DMS153 (cell line): ENCODE measurements around the gene KIAA0319L.
A peak's percentile ranks its signal among the peaks of the same experiment; 100 is the strongest.
"Not testable (repeated sequence)": the region's sequence is repeated elsewhere in the genome, so short reads cannot be mapped to it uniquely, and the experiment has no call there.

Source experiments
- DNase-seq: peaks from one replicate; lab custom pipeline; 2025; lab: John Stamatoyannopoulos, UW

Gene KIAA0319L

DNA sequence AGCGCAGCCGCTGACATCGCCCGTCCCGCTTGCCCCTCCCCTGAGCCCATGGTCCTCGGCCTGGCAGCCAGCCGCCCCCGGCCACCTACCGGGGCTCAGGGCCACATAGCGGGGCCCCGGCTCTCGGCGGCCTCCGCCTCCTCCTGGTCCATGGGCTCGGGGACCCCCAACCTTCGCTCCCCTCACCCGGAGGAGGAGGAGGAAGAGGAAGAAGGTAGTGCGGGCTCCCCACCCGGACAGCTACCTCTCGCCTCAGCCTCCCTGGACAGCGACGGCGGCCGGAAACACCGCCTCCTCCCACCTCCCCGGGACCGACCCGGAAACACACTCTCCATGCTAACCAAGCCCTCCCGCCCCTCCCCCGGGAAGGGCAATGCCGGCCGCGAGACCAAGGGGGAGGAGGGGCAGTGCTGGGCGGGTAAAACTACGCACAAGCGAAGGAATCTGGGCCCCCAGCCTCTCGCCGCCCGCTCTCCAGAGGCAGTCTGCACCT, at the start of gene KIAA0319L:
Gene KIAA0319L, minus strand, starts transcription at position 286 of the 493 bp plus-strand sequence. CDS start 2,912 bp downstream, outside the sequence.
- DNase-seq: peak; percentile 89

DNA sequence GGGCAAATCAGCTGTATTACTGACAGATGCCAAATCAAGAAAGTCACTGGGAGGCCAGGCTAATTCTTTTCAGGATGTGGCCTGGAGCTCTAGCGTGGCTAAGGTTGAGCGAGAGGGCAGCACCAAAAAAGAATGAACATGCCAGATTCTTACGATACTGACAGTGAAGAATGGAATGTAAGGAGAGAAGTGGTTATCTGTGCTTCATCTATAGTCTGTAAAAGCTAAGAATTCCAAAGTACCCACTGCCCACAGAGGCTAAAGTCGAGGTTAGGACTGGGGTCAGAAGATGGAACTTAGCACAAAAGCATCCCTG, 48.6 kb upstream of the KIAA0319L start:
- DNase-seq: no peak

DNA sequence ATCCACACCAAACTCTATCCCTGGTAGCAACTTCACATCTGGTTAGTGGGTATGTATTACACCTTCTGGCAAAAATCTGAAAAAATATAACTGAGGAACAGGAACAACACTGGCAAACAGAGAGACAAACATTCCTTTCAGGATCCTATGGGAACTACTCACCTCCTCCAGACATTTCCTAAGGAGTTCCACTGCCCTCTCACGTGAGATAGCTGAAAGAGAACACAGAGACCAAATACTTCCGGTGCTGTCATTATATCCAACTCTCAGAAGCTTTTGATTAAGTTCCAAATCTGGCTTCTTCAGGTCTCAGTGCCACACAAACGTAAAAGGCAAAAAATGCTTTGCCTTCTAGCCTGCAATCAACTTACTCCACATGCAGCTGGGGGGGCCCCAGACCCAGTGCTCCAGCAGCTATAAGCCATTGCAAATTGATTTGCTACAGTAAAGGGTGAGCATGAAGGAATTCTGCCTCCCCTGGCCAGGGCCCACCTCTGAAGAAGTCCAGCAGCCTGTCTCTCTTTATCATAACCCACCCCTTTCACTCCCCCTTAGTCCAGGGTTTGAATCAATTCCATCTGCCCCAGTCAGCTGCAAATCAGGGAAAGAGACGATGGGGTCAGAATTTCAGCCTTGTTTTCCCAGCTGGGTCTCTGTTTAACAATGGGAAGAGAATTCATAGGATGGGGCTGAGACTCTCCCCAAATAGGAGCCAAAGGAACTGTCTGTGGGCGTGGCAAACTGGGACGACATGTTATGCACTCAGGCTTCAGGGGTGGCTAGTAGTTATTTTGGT, 48.1 kb upstream of the KIAA0319L start:
- DNase-seq: no peak

DNA sequence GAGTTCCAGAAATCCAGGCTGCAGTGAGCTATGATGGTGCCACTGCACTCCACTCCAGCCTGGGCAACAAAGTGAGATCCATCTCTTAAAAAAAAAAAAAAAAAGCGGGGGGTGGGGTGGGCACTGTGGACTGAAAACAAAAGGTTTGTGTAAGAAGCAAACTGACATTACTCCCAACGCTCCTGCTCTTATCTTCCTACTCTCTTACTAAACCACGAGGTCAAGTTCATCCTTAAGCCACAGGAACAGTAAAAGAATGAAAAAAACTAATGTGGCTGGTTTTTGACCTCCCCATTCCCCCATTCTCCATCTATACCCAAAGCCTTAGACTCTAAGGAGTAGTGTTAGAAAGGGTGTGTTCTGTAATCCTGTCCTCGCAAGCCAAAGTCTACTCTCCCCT, 46.7 kb upstream of the KIAA0319L start:
- DNase-seq: no peak

DNA sequence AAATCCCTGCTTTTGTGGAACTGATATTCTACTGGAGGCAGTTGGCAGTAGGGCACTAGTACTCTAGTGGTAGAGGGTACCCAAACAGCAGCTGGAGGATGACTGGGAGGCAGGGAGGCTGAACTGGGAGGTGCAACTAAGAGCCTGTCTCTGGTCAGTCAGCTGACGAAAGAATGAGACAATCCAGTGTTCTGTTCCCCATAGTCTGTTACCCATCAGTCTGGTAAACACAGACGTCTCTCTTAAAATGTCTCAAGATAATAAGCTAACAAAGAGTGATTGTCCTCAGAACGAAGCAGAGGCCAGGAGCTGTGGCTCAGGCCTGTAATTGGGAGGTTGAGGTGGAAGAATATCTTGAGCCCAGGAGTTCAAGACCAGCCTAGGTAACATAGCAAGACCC, 46.3 kb upstream of the KIAA0319L start:
- DNase-seq: no peak

DNA sequence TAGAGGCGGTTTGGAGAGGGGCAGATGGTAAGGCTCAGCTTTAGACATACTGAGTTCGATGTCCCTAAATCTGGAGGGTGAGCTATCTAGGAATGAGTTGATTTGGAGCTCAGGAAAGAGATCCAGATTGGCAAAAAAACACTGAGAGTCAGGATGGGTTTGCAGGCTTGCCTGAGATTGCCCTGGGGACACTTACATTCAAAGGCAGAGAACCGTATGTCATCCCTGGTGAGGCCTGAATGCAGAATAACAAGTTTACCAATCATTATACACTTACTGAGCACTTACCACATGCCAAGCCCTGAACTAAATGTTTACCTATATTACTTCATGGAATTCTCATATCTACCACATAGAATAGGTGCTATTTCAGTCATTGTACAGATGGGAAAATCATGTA, 43.4 kb upstream of the KIAA0319L start:
- no peak for DNase-seq

GRCh38 chr1:35599411-35599810, 42.2 kb upstream of the KIAA0319L start:
- DNase-seq: no peak

GRCh38 chr1:35598895-35599294, 41.7 kb upstream of the KIAA0319L start:
- DNase-seq: no peak

DNA sequence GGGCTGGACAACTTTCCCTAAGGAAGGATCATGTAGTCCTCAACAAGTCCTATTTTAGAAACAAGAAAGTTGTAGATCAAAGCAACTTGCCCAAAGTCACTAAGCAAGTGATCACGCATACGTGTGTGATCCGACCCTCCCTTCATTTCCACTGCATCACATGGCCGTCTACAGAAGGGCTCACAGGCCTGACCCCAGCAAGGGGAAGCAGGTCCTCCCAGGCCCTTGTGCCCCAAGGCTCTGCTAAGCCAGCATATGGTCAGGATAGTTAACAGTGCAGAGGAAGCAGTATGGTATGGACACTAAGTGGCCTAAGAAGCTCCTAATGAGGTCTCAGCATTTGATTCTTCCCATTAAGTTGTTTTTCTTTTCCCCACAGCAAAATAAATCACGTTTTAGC, 40.7 kb upstream of the KIAA0319L start:
- DNase-seq: no peak

DNA sequence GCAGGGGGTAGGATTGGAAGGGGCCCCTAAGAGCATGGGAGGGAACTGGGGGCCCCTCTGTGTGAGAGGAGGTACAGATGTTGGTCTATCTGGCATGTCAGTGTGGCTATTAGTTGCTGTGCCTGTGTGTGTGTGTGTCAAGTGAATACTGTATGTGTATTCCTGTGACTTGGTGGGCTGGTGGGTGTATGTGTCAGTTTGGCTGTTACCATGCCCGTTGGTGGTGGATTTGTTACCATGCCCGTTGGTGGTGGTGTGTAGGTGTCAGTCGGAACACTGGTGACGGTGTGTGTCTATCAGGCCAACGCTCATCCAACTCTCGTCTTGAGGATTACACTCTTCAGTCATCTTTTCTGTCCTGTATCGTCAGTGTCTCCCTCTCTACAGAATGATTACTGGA, 38.5 kb upstream of the KIAA0319L start:
- DNase-seq: no peak

DNA sequence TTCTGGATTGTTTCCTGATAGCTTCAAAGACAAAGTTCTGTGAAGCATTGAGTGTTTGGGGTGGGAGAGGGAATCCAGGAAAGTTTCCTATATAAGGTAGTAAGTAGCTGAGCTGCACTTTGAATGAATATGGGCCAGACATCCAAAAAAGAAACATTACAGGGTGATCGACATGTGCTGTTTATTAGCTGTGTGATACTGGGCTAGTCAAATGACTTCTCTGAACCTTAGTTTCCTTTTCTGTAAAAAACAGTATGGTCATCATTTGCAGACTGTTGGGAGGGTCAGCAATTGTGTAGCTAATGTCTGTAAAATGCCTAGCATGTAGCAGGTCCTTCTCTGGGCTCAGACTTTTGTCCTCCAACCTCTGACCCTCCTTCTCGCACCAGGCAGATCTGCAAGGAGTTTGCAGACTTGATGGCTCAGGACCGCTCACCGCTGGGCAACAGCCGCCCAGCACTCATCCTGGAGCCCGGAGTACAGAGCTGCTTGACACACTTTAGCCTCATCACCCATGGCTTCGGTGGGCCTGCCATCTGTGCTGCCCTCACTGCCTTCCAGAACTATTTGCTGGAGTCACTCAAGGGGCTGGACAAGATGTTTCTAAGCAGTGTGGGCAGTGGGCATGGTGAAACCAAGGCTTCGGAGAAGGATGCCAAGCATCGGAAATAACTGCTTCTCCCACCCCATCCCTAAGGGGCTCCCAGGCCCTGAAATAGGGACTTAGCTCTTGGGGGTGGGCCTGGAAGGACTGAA, 37.0 kb upstream of the KIAA0319L start:
- no peak for DNase-seq

- DNase-seq: no peak
These were observed 36.0 kb upstream of the KIAA0319L start for GRCh38 chr1:35592991-35593769.

DNA sequence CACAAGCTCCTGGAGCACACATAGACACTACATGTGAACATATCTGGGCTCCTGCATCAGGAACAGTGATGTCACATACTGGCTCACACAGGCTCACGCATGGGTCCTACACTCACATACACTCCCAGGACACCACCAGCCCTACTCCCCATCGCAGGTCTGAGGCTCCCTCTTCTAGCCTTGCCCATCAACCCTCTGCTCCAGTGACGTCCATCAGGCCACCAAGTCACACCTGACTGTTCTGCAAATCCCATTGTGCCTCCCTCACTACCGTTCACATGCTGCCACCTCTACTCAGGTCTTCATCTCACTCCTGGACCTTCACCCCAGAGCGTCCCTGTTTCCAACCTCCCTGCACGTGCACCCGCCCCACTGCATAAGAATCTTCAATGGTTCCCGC, 34.0 kb upstream of the KIAA0319L start:
- no peak for DNase-seq

GRCh38 chr1:35590476-35591040, 33.4 kb upstream of the KIAA0319L start:
- DNase-seq: no peak

GRCh38 chr1:35589516-35590427, 32.6 kb upstream of the KIAA0319L start:
- no peak for DNase-seq

- no peak for DNase-seq
These were observed 31.2 kb upstream of the KIAA0319L start for GRCh38 chr1:35588197-35588910.

DNA sequence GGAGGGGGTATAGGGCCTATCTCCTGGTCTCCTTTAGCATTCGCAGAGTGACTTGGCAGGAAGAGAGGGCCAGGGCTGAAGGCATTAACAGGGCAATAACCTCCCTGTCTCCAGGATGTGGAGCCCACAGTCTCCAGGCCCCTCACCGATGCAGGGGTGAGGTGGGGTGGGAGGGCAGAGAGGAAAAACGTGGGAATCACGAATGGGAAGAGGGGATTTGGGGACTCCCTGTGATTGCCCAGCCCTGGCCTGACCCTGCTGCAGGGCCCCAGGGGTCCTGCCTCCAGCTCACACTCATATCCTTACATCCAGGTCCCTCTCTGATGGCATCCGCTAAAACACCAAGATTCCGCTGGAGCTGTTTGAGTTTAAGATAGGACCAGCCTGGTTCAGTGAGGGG, 30.5 kb upstream of the KIAA0319L start:
- no peak for DNase-seq

DNA sequence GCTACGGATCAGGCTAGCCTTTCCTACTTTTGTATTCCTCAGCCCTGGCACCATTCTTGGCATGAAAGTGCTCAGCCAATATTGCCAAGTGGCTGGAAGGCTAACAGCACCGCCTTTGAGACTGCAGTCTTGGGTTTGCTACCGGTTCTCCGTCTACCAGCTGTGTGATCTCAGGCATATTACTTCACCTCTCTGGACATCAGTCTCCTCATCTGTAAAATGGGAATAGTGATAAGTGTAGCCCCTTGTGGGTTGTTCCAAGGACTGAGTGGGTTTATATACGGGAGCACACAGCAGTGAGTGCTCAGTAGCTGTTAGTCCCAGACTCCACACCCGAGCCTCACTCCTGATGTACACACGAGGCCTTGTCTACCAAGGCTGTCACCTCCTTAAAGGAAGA, 29.6 kb upstream of the KIAA0319L start:
- no peak for DNase-seq

DNA sequence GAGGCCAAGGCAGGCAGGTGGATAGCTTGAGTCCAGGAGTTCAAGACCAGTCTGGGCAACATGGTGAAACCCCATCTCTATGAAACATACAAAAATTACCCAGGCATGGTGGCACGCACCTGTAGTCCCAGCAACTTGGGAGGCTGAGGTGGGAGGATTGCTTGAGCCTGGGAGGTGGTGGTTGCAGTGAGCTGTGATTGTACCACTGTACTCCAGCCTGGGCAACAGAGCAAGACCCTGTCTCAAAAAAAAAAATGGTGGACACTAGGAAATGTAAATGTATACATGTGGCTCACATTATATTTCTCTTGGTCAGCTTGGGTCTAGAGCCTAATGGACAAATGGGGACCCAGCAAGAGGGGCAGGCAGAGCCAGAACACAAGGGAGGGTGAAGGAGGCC, 28.6 kb upstream of the KIAA0319L start:
- DNase-seq: not testable (repeated sequence)

DNA sequence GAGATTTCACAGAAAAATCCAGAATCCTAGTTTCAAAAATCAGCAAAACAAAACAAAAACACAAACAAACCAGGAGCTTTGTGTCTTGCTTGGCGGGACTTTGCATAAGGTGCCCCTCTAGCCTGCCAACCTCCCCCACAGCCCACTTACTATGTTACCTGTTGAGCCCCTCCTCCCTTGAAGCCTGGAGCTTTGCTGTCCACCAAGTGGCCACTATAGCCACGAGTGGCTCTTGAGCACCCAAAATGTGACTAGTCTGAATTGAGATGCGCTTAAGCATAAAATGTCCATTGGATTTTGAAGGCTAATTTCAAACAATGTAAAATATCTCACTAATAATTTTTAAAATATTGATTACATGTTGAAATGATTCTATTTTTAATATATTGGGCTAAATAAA, 28.1 kb upstream of the KIAA0319L start:
- no peak for DNase-seq

GRCh38 chr1:35581621-35582020, 24.4 kb upstream of the KIAA0319L start:
- not testable (repeated sequence) for DNase-seq
